Measurements from ENCODE around the gene NR6A1.

DNA sequence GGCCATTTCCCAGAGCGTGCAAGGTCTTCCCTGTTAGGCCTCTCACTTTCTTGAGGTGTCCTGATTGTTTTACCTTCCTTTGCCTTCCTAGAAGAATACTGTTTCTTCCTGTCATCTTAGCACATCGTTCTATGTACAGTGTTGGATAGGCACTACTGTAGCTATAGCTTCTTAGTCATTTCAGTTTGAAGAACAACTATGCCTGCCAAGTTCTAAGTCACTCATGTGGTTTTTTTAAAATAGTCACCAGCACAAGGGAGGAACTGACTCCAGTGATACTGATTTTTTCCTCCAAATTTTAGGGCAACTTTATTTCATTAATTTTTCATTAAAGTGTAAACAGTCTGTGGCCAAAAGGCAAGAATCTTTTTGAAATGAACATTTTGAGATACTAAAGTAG, 141.5 kb downstream of the NR6A1 start:
- TF ChIP-seq POLR2A (IDR thresholded peaks at IDR 0.05; ENCODE audit: low read depth, low read length): no peak
- TF ChIP-seq POLR2AphosphoS5 (IDR thresholded peaks at IDR 0.05; ENCODE audit: low read depth, low read length): no peak

Data from GM12892 (cell line).